Measurements from ENCODE around the gene MYBPH. TPM values are rescaled to one million over a fixed set of nuclear protein-coding genes. Genes with fewer than 3 reads are reported as not detected.

MYBPH gene
- total RNA-seq, 5 donors from 2014 or later (not counting 1 experiment from before 2014, with no cell fraction given): not detected

GRCh38 chr1:203197625-203198024 lies 22.0 kb upstream of the MYBPH start:
- Mint-ChIP-seq H3K27me3 (peaks cover 12 to 32% of the 10 kb centered on the region in 2 donors), H3K27ac (no peak overlapping the region), H3K9me3 (no peaks in the 10 kb centered on the region), H3K4me1 (no peaks in the 10 kb centered on the region), H3K36me3 (no peaks in the 10 kb centered on the region), H3K4me3 (no peak overlapping the region)
- ChIA-PET CTCF (interaction anchor here in 1 of 2 donors (0.6 kb wide), 1 partner anchor 430 kb away, joined by 9 read pairs; no protein-coding TSS in a partner anchor), POLR2A (no interaction called here)
- Histone ChIP-seq H3K9me3 (no peaks in the 10 kb centered on the region), H3K4me1 (ENCODE audit: control insufficient read depth in 1 of 2, extremely low read depth in 1 of 2, insufficient read depth in 2 of 2, low read length in 2 of 2) (no peaks in the 10 kb centered on the region), H3K4me3 (ENCODE audit: control insufficient read depth in 1 of 2, extremely low read depth in 1 of 2, low read length in 1 of 2) (no peak overlapping the region), H3K36me3 (ENCODE audit: control insufficient read depth in 2 of 2, extremely low read depth in 1 of 2, insufficient read depth in 1 of 2, low read length in 1 of 2) (no peaks in the 10 kb centered on the region), H3K27me3 (replicated peaks in 1 of 2; ENCODE audit: control insufficient read depth in 2 of 2, extremely low read depth in 1 of 2, insufficient read depth in 2 of 2, low read length in 1 of 2) (peaks cover 0 to 23% of the 10 kb centered on the region in 2 experiments), H3K27ac (ENCODE audit: low read length) (no peak overlapping the region)
- ATAC-seq (replicated peaks in 1 of 4) (no peak), DNase-seq (no peak)
- WGBS (ENCODE audit: insufficient coverage): no CpG with 5 or more reads among the region's 3 CpGs

- WGBS (ENCODE audit: insufficient coverage): 94% methylated on average over 3 of the region's 3 CpGs
- H3K9me3 Mint-ChIP-seq: no peaks in the 10 kb centered on the region
- no peaks in the 10 kb centered on the region for H3K4me1 Mint-ChIP-seq
- Histone ChIP-seq H3K27me3 (replicated peaks in 1 of 2; ENCODE audit: control insufficient read depth in 2 of 2, extremely low read depth in 1 of 2, insufficient read depth in 2 of 2, low read length in 1 of 2) (peaks cover 0 to 17% of the 10 kb centered on the region in 2 experiments), H3K9me3 (no peaks in the 10 kb centered on the region), H3K36me3 (ENCODE audit: control insufficient read depth in 2 of 2, extremely low read depth in 1 of 2, insufficient read depth in 1 of 2, low read length in 1 of 2) (no peaks in the 10 kb centered on the region), H3K4me3 (ENCODE audit: control insufficient read depth in 1 of 2, extremely low read depth in 1 of 2, low read length in 1 of 2) (no peak overlapping the region), H3K4me1 (ENCODE audit: control insufficient read depth in 1 of 2, extremely low read depth in 1 of 2, insufficient read depth in 2 of 2, low read length in 2 of 2) (no peaks in the 10 kb centered on the region), H3K27ac (ENCODE audit: low read length) (no peak overlapping the region)
- no peaks in the 10 kb centered on the region for H3K36me3 Mint-ChIP-seq
- no peak overlapping the region for H3K4me3 Mint-ChIP-seq
- ChIA-PET CTCF (interaction anchor here in 1 of 2 donors (0.5 to 0.9 kb wide), 2 partner anchors 39 to 869 kb away, joined by 4 to 5 read pairs; no protein-coding TSS in a partner anchor), POLR2A (no interaction called here)
- H3K27me3 Mint-ChIP-seq: peaks cover 11 to 23% of the 10 kb centered on the region in 2 donors
- ATAC-seq (replicated peaks in 1 of 4) (no peak), DNase-seq (no peak)
- no peak overlapping the region for H3K27ac Mint-ChIP-seq
Measured at GRCh38 chr1:203196371-203196770, 20.7 kb upstream of the MYBPH start.

GRCh38 chr1:203190949-203191348 lies 15.3 kb upstream of the MYBPH start:
- H3K27me3 ChIP-seq (replicated peaks in 1 of 2; ENCODE audit: control insufficient read depth in 2 of 2, extremely low read depth in 1 of 2, insufficient read depth in 2 of 2, low read length in 1 of 2): peaks cover 0 to 7% of the 10 kb centered on the region in 2 experiments
- H3K9me3 ChIP-seq: no peaks in the 10 kb centered on the region
- Mint-ChIP-seq H3K27ac (no peak overlapping the region), H3K36me3 (no peaks in the 10 kb centered on the region), H3K4me1 (peaks cover 0 to 3% (median 0%) of the 10 kb centered on the region in 3 donors), H3K9me3 (no peaks in the 10 kb centered on the region), H3K27me3 (peaks cover 4% of the 10 kb centered on the region in 2 donors), H3K4me3 (no peak overlapping the region)
- no peak overlapping the region for H3K27ac ChIP-seq (ENCODE audit: low read length)
- 100% methylated on average over 1 of the region's 2 CpGs for WGBS (ENCODE audit: insufficient coverage)
- ATAC-seq (replicated peaks in 1 of 4) (no peak), DNase-seq (no peak)
- H3K36me3 ChIP-seq (ENCODE audit: control insufficient read depth in 2 of 2, extremely low read depth in 1 of 2, insufficient read depth in 1 of 2, low read length in 1 of 2): no peaks in the 10 kb centered on the region
- H3K4me1 ChIP-seq (ENCODE audit: control insufficient read depth in 1 of 2, extremely low read depth in 1 of 2, insufficient read depth in 2 of 2, low read length in 2 of 2): no peaks in the 10 kb centered on the region
- ChIA-PET CTCF (no interaction called here), POLR2A (no interaction called here)
- no peak overlapping the region for H3K4me3 ChIP-seq (ENCODE audit: control insufficient read depth in 1 of 2, extremely low read depth in 1 of 2, low read length in 1 of 2)

- no peaks in the 10 kb centered on the region for H3K36me3 Mint-ChIP-seq
- H3K4me1 Mint-ChIP-seq: peaks cover 0 to 3% (median 0%) of the 10 kb centered on the region in 3 donors
- no peak overlapping the region for H3K27ac Mint-ChIP-seq
- no peak overlapping the region for H3K27ac ChIP-seq (ENCODE audit: low read length)
- no peaks in the 10 kb centered on the region for H3K4me1 ChIP-seq (ENCODE audit: control insufficient read depth in 1 of 2, extremely low read depth in 1 of 2, insufficient read depth in 2 of 2, low read length in 2 of 2)
- peaks cover 0 to 7% of the 10 kb centered on the region in 2 experiments for H3K27me3 ChIP-seq (replicated peaks in 1 of 2; ENCODE audit: control insufficient read depth in 2 of 2, extremely low read depth in 1 of 2, insufficient read depth in 2 of 2, low read length in 1 of 2)
- no peak overlapping the region for H3K4me3 ChIP-seq (ENCODE audit: control insufficient read depth in 1 of 2, extremely low read depth in 1 of 2, low read length in 1 of 2)
- no peaks in the 10 kb centered on the region for H3K9me3 ChIP-seq
- no peak for DNase-seq
- no peak overlapping the region for H3K4me3 Mint-ChIP-seq
- H3K9me3 Mint-ChIP-seq: no peaks in the 10 kb centered on the region
- ChIA-PET CTCF (no interaction called here), POLR2A (no interaction called here)
- H3K27me3 Mint-ChIP-seq: peaks cover 4% of the 10 kb centered on the region in 2 donors
- 87% methylated on average over 3 of the region's 7 CpGs for WGBS (ENCODE audit: insufficient coverage)
- H3K36me3 ChIP-seq (ENCODE audit: control insufficient read depth in 2 of 2, extremely low read depth in 1 of 2, insufficient read depth in 1 of 2, low read length in 1 of 2): no peaks in the 10 kb centered on the region
- ATAC-seq (replicated peaks in 1 of 4): no peak
Measured at GRCh38 chr1:203189951-203190352, 14.3 kb upstream of the MYBPH start.

GRCh38 chr1:203188686-203189232 lies 13.1 kb upstream of the MYBPH start:
- Histone ChIP-seq H3K27me3 (replicated peaks in 1 of 2; ENCODE audit: control insufficient read depth in 2 of 2, extremely low read depth in 1 of 2, insufficient read depth in 2 of 2, low read length in 1 of 2) (peaks cover 0 to 3% of the 10 kb centered on the region in 2 experiments), H3K4me1 (ENCODE audit: control insufficient read depth in 1 of 2, extremely low read depth in 1 of 2, insufficient read depth in 2 of 2, low read length in 2 of 2) (no peaks in the 10 kb centered on the region), H3K4me3 (ENCODE audit: control insufficient read depth in 1 of 2, extremely low read depth in 1 of 2, low read length in 1 of 2) (no peak overlapping the region), H3K36me3 (ENCODE audit: control insufficient read depth in 2 of 2, extremely low read depth in 1 of 2, insufficient read depth in 1 of 2, low read length in 1 of 2) (no peaks in the 10 kb centered on the region), H3K9me3 (no peaks in the 10 kb centered on the region), H3K27ac (ENCODE audit: low read length) (no peak overlapping the region)
- Mint-ChIP-seq H3K4me1 (peaks cover 0 to 3% (median 0%) of the 10 kb centered on the region in 3 donors), H3K27ac (no peak overlapping the region), H3K36me3 (no peaks in the 10 kb centered on the region), H3K4me3 (no peak overlapping the region), H3K27me3 (peaks cover 4% of the 10 kb centered on the region in 2 donors), H3K9me3 (no peaks in the 10 kb centered on the region)
- no peak for ATAC-seq (replicated peaks in 1 of 4)
- ChIA-PET POLR2A (no interaction called here), CTCF (no interaction called here)
- WGBS (ENCODE audit: insufficient coverage): 100% methylated on average over 2 of the region's 4 CpGs
- no peak for DNase-seq

- ChIA-PET POLR2A (no interaction called here), CTCF (no interaction called here)
- no peaks in the 10 kb centered on the region for H3K36me3 Mint-ChIP-seq
- no peaks in the 10 kb centered on the region for H3K9me3 ChIP-seq
- no peak overlapping the region for H3K4me3 Mint-ChIP-seq
- peaks cover 0 to 3% (median 0%) of the 10 kb centered on the region in 3 donors for H3K4me1 Mint-ChIP-seq
- H3K27ac ChIP-seq (ENCODE audit: low read length): no peak overlapping the region
- H3K27ac Mint-ChIP-seq: no peak overlapping the region
- H3K4me1 ChIP-seq (ENCODE audit: control insufficient read depth in 1 of 2, extremely low read depth in 1 of 2, insufficient read depth in 2 of 2, low read length in 2 of 2): no peaks in the 10 kb centered on the region
- peaks cover 0 to 7% of the 10 kb centered on the region in 2 experiments for H3K27me3 ChIP-seq (replicated peaks in 1 of 2; ENCODE audit: control insufficient read depth in 2 of 2, extremely low read depth in 1 of 2, insufficient read depth in 2 of 2, low read length in 1 of 2)
- no CpG with 5 or more reads among the region's 3 CpGs for WGBS (ENCODE audit: insufficient coverage)
- DNase-seq (no peak), ATAC-seq (replicated peaks in 1 of 4) (no peak)
- peaks cover 4% of the 10 kb centered on the region in 2 donors for H3K27me3 Mint-ChIP-seq
- no peaks in the 10 kb centered on the region for H3K9me3 Mint-ChIP-seq
- H3K4me3 ChIP-seq (ENCODE audit: control insufficient read depth in 1 of 2, extremely low read depth in 1 of 2, low read length in 1 of 2): no peak overlapping the region
- no peaks in the 10 kb centered on the region for H3K36me3 ChIP-seq (ENCODE audit: control insufficient read depth in 2 of 2, extremely low read depth in 1 of 2, insufficient read depth in 1 of 2, low read length in 1 of 2)
Measured at GRCh38 chr1:203187689-203188264, 12.2 kb upstream of the MYBPH start.

Measured in T-cell (primary cell).